Measurements from ENCODE around the gene CEP128. TPM values are rescaled to one million over a fixed set of nuclear protein-coding genes. Genes with fewer than 3 reads are reported as not detected.

CEP128 gene
- total and polyA plus RNA-seq, 8 donors: 1.1 to 240 (median 2.6) TPM

GRCh38 chr14:80522936-80523335, 418.6 kb downstream of the CEP128 start:
- TF ChIP-seq EP300 (IDR thresholded peaks at IDR 0.05) (no peak), POLR2A (IDR thresholded peaks at IDR 0.05) (no peak), POLR2AphosphoS5 (IDR thresholded peaks at IDR 0.05) (no peak), CTCF (IDR thresholded peaks at IDR 0.05) (no peak)

GRCh38 chr14:80522411-80522810, 419.1 kb downstream of the CEP128 start:
- 59 to 76% (median 67%) methylated on average over 1 of the region's 1 CpG for WGBS, 5 donors
- Histone ChIP-seq H3K9me3 (no peaks in the 10 kb centered on the region), H3K4me1 (peaks cover 0 to 11% (median 2%) of the 10 kb centered on the region in 4 donors), H3K36me3 (no peaks in the 10 kb centered on the region), H3K27ac (no peak overlapping the region), H3K4me3 (no peak overlapping the region), H3K27me3 (no peaks in the 10 kb centered on the region)
- TF ChIP-seq EP300 (IDR thresholded peaks at IDR 0.05) (no peak), POLR2AphosphoS5 (IDR thresholded peaks at IDR 0.05) (no peak), CTCF (IDR thresholded peaks at IDR 0.05) (no peak), POLR2A (IDR thresholded peaks at IDR 0.05) (no peak)
- DNase-seq: no peak
- intact Hi-C loops (cut with DNase I; ENCODE audit: low total_unique reads): no loop called here

More at GRCh38 chr14:80522936-80523335, 418.6 kb downstream of the CEP128 start:
- intact Hi-C loops (cut with DNase I; ENCODE audit: low total_unique reads): no loop called here
- H3K27ac ChIP-seq: no peak overlapping the region
- H3K9me3 ChIP-seq: no peaks in the 10 kb centered on the region
- H3K4me3 ChIP-seq: no peak overlapping the region
- DNase-seq: no peak
- no peaks in the 10 kb centered on the region for H3K36me3 ChIP-seq
- peaks cover 0 to 11% (median 2%) of the 10 kb centered on the region in 4 donors for H3K4me1 ChIP-seq
- no peaks in the 10 kb centered on the region for H3K27me3 ChIP-seq

GRCh38 chr14:80521456-80521855, 420.1 kb downstream of the CEP128 start:
- H3K27ac ChIP-seq: no peak overlapping the region
- DNase-seq: no peak
- H3K4me1 ChIP-seq: peaks cover 0 to 11% (median 2%) of the 10 kb centered on the region in 4 donors
- no peak for TF ChIP-seq POLR2AphosphoS5 (IDR thresholded peaks at IDR 0.05)
- TF ChIP-seq POLR2A (IDR thresholded peaks at IDR 0.05): no peak
- no peak for TF ChIP-seq EP300 (IDR thresholded peaks at IDR 0.05)
- TF ChIP-seq CTCF (IDR thresholded peaks at IDR 0.05): no peak
- no peaks in the 10 kb centered on the region for H3K9me3 ChIP-seq
- WGBS, 5 donors: 90 to 97% (median 96%) methylated on average over 3 of the region's 3 CpGs
- H3K36me3 ChIP-seq: no peaks in the 10 kb centered on the region
- H3K27me3 ChIP-seq: no peaks in the 10 kb centered on the region
- intact Hi-C loops (cut with DNase I; ENCODE audit: low total_unique reads): no loop called here
- H3K4me3 ChIP-seq: no peak overlapping the region

GRCh38 chr14:80519002-80519401, 422.5 kb downstream of the CEP128 start:
- Histone ChIP-seq H3K36me3 (peaks cover 0 to 10% (median 3%) of the 10 kb centered on the region in 4 donors), H3K9me3 (no peaks in the 10 kb centered on the region), H3K27me3 (no peaks in the 10 kb centered on the region), H3K27ac (no peak overlapping the region), H3K4me1 (peaks cover 0 to 11% (median 2%) of the 10 kb centered on the region in 4 donors), H3K4me3 (no peak overlapping the region)
- no peak for TF ChIP-seq POLR2AphosphoS5 (IDR thresholded peaks at IDR 0.05)
- no peak for TF ChIP-seq POLR2A (IDR thresholded peaks at IDR 0.05)
- TF ChIP-seq EP300 (IDR thresholded peaks at IDR 0.05): no peak
- TF ChIP-seq CTCF (IDR thresholded peaks at IDR 0.05): no peak
- intact Hi-C loops (cut with DNase I; ENCODE audit: low total_unique reads): no loop called here
- no peak for DNase-seq

Data from stomach (tissue), 9 donors.